ENCODE results near the gene OR8G5. TPM values are rescaled to one million over a fixed set of nuclear protein-coding genes. Genes with fewer than 3 reads are reported as not detected.
A peak's percentile ranks its signal among the peaks of the same experiment; 100 is the strongest.
"Not testable (repeated sequence)": the region's sequence is repeated elsewhere in the genome, so short reads cannot be mapped to it uniquely, and the experiment has no call there.

OR8G5 gene, protein sequence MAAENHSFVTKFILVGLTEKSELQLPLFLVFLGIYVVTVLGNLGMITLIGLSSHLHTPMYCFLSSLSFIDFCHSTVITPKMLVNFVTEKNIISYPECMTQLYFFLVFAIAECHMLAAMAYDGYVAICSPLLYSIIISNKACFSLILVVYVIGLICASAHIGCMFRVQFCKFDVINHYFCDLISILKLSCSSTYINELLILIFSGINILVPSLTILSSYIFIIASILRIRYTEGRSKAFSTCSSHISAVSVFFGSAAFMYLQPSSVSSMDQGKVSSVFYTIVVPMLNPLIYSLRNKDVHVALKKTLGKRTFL
- not detected in 2 replicates for total RNA-seq

DNA sequence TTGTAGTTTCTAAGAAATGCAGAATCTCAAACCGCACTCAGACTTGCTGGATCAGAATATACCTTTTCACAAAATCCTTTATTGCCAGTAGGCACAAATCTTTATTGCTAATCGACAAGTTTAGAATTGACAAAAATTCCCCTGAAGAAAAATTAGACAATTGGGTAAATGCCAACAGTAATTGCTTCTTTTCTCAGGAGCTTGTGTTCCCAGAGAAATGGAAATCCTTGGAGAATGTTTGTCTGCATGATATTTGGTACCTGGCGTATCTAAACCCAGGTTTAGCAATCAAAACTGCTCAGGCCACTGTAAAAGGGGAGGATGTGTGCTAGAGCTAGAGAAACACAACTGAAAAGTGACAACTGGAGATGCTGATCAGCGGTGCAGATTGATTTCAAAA lies at the start of gene OR8G5:
TSS of gene OR8G5 (plus strand) at position 301 of the 400 bp plus-strand sequence. CDS start 8,556 bp downstream, outside the sequence.
- no peak for DNase-seq (ENCODE audit: low read depth)

DNA sequence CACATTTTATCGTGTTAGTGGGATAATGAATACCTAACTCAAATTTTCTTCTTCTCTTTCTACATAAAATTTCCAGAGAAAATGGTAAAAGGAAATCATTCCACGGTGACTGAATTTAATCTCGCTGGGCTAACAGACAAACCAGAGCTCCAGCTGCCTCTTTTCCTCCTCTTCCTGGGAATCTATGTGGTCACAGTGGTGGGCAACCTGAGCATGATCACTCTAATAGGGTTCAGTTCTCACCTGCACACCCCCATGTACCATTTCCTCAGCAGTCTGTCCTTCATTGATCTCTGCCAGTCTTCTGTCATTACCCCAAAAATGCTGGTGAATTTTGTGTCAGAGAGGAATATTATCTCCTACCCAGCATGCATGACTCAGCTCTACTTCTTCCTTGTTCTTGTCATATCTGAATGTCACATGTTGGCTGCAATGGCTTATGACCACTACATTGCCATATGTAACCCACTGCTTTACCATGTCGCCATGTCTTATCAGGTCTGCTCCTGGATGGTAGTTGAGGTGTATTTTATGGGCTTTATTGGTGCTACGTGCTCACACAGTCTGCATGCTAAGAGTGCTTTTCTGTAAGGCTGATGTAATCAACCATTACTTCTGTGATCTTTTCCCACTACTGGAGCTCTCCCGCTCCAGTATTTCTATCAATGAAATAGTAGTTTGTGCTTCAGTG lies 48.9 kb upstream of the OR8G5 start:
- DNase-seq (ENCODE audit: low read depth), result no peak

DNA sequence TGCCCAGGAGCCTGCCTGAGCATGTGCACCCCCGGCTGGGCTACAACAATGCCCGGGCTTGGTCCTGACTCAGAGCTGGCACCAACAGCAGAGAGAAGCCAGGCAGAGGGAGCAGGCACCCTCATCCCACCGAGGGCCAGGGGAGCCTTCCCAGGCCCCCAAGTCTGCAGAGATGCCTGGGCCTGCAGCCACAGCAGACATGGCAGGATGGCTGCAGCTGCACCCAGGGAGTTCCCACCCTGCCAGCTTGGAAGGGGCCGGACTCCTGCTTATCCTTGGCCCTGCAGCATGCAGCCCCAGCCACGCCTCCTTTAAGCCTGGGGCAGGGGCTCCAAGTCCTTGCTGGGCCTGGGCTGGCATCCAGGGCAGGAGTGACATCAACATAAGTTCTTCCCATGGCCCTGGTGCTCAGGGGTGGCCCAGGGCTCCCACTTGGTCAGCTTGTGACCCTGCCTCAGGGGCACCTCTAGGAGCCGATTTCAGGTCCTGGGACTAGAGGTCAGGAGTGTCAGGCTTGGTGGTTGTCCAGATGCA lies 46.3 kb upstream of the OR8G5 start:
- no peak for DNase-seq (ENCODE audit: low read depth)

DNA sequence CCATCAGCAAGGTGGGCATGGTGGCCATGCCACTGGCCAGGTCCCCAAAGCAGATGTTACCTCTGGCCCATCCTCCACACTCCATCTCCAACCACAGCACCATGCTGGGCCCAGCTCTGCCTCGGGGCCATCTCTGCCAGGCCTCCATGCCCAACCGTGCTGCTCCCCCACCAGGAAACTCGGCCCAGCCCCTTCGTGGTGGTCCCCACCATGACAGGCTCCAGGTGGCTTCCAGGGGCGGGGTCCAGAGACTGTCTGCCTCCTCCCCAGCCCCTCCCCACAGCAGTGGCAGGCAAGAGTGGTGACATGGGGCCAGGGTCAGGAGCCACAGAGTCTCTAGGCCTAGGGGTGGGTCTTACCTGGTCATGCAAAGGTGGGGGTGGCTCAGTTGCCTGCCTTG lies 45.8 kb upstream of the OR8G5 start:
- no peak for DNase-seq (ENCODE audit: low read depth)

DNA sequence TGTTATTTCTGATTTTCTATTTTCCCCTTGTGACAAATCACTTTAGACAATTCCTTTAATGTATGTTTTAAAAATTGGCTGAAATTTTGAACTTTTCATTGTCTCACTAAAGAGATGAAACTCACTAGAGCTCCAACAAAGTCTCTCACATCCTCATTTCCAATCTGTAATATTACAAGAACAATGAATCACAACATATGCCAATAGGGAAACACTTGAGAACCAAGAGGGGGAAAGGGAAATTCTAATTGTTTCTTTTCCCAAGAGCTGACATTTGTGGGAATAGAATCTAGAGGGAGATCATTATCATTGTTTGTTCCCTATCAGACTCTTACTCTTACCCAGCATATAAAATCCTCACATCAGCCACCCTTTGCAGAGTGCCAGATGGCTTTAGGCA lies 44.9 kb upstream of the OR8G5 start:
- no peak for DNase-seq (ENCODE audit: low read depth)

DNA sequence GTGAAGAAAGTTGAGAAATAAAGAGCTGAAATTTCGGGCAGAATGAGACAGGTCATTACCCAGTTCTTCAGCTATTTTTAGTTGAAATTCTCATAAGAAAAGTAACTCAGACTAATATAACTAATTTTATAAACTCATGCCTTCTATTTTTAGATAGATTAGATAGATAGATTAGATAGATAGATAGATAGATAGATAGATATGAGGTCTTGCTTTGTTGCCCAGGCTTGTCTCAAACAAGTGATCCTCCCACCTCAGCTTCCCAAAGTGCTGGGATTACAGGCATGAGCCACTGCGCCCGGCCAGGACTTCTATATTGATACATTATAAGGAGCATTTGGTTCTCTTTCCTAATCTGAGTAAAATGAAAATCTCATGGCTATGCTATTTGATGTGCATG lies 42.1 kb upstream of the OR8G5 start:
- DNase-seq (ENCODE audit: low read depth), result no peak

DNA sequence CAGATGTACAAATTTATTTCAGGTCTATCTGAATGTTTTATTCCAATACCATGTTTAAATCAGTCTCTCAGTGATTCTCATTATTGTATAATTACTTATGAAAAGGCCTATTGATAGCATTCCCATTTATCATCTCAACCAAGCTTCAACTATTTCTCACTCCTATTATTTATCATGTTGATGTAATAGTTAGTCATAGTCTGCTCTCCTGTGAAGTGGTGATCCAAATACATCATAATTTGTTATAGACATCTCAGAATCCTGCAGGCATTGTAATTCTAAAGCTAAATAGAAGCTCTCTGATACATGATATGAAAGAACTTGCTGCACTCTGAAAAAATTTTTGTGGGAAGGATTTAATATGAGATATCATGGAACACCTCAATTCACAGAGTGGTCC lies 37.0 kb upstream of the OR8G5 start:
- DNase-seq (ENCODE audit: low read depth), result no peak

DNA sequence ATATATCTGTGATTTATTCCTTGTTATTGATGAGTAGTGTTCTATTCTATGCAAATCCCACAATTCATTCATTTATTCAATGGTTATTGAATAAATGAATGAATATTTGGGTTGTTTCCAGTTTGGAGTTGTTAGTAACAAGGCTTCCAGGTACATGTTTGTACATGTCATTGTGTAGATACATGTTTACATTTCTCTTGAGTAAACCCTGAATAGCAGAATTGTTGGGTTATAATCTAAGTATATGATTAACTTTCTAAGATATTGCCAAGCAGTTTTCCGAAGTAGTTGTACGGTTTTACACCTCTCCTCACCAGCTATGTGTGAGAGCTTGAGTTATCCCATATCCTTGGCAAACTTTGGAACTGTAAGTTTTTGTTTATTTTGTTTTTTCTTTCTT lies 33.8 kb upstream of the OR8G5 start:
- no peak for DNase-seq (ENCODE audit: low read depth)

DNA sequence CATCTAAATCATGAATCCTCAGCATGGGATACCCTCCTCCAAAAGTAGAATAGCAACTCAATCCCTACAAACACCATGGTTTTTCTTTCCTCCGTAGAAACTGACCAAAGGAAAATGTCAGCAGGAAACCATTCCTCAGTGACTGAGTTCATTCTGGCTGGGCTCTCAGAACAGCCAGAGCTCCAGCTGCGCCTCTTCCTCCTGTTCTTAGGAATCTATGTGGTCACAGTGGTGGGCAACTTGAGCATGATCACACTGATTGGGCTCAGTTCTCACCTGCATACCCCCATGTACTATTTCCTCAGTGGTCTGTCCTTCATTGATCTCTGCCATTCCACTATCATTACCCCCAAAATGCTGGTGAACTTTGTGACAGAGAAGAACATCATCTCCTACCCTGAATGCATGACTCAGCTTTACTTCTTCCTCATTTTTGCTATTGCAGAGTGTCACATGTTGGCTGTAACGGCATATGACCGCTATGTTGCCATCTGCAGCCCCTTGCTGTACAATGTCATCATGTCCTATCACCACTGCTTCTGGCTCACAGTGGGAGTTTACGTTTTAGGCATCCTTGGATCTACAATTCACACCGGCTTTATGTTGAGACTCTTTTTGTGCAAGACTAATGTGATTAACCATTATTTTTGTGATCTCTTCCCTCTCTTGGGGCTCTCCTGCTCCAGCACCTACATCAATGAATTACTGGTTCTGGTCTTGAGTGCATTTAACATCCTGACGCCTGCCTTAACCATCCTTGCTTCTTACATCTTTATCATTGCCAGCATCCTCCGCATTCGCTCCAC lies 31.4 kb upstream of the OR8G5 start:
- not testable (repeated sequence) for DNase-seq (ENCODE audit: low read depth)

DNA sequence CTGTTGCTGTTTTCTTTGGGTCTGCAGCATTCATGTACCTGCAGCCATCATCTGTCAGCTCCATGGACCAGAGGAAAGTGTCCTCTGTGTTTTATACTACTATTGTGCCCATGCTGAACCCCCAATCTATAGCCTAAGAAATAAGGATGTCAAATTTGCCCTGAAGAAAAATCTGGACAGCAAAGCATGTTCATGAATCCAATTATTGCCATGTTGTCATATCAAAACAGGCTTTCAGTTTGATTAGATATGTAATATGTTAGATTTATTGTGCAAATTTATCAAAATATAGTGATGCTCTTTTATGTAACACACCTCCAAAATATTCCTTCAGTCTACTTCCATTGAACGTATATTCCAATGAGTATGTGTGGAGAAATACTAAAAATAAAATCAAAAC lies 30.7 kb upstream of the OR8G5 start:
- no peak for DNase-seq (ENCODE audit: low read depth)

DNA sequence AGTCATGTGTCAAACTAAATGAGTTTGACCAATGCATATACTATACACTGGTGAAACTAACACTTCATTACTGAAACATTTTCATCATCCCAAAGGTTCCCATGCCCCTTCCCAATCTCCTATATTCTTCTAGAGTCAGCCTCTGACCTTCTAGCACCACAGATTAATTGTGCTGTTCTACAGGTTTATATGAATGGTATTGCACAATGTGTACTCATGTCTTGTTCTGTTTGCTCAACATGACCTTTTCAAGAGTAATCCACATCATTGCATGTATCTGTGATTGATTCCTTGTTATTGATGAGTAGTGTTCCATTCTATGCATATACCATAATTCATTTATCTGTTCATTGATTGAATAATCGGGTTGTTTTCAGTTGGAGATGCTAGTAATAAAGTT lies 22.8 kb upstream of the OR8G5 start:
- no peak for DNase-seq (ENCODE audit: low read depth)

DNA sequence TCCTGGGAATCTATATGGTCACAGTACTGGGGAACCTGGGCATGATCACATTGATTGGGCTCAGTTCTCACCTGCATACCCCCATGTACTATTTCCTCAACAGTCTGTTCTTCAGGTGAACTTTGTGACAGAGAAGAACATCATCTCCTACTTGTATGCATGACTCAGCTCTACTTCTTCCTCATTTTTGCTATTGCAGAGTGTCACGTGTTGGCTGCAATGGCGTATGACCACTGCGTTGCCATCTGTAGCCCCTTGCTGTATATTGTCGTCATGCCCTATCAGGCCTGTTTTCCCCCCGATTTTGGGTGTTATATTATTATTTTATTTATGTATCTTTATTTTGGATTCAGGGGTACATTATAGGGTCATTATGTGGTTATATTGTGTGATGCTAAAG lies 17.7 kb upstream of the OR8G5 start:
- no peak for DNase-seq (ENCODE audit: low read depth)

DNA sequence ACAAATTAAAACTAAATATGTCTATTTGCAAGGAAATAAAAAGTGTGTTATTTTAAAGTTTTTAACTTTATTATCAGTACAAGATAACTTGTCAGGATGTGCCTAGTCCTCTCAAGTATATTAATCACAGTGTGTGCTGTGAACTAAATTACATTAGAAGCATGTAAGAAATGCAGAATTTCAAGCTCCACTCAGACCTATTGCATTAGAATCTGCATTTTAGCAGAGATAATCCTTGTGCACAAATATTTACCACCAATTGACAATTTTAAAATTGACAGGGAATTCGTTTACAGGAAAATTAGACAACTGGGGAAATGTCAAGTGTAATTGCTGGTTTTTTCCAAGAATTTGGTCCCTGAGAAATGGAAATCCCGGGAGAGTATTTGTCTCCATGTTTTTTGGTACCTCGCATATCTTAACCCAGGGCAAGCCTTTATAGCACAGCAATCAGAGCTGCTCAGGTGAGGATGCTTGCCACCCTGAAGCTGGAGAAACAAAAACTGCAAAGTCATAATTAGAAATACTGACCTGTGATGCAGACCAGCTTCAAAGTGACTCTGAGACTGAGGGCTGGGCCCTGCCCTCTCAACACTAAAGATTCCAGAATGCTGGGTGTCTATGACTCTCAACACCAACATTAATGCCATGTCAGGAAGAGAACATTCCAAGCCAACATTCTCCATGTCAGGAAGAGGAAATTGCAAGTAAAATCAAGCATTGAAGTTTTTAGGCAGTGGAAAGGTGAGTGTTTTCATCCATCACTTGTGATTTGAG lies 15.4 kb upstream of the OR8G5 start, which contains the start of gene OR8G1:
TSS of gene OR8G1 (plus strand) at position 475 of the 777 bp plus-strand sequence. CDS start 8,581 bp downstream, outside the sequence.
- DNase-seq (ENCODE audit: low read depth), result no peak

DNA sequence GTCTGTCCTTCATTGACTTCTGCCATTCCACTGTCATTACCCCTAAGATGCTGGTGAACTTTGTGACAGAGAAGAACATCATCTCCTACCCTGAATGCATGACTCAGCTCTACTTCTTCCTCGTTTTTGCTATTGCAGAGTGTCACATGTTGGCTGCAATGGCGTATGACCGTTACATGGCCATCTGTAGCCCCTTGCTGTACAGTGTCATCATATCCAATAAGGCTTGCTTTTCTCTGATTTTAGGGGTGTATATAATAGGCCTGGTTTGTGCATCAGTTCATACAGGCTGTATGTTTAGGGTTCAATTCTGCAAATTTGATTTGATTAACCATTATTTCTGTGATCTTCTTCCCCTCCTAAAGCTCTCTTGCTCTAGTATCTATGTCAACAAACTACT lies 6.3 kb upstream of the OR8G5 start:
- not testable (repeated sequence) for DNase-seq (ENCODE audit: low read depth)

DNA sequence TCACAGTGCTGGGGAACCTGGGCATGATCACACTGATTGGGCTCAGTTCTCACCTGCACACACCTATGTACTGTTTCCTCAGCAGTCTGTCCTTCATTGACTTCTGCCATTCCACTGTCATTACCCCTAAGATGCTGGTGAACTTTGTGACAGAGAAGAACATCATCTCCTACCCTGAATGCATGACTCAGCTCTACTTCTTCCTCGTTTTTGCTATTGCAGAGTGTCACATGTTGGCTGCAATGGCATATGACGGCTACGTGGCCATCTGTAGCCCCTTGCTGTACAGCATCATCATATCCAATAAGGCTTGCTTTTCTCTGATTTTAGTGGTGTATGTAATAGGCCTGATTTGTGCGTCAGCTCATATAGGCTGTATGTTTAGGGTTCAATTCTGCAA lies 8.9 kb downstream of the OR8G5 start:
- DNase-seq (ENCODE audit: low read depth), result not testable (repeated sequence)

DNA sequence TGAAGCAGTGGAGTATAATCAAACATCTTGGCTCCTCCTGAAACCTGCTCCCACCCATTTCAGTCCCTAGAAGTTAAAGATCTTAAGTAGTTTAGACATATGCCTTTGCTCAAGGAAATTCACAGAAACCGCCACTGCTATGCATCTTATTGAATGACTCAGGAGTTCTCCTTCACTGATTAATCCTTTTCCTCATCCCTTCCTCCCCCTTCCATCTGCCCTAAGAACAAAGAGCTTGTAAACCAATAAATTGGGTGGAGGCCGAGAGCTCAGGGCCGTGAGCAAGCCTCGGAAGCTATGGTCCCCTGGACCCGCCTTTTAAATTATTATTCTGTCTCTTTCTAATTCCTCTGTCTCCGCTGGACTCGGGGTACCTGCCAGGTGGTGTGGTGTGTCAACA lies 14.7 kb downstream of the OR8G5 start:
- DNase-seq (ENCODE audit: low read depth), result peak; percentile 29

DNA sequence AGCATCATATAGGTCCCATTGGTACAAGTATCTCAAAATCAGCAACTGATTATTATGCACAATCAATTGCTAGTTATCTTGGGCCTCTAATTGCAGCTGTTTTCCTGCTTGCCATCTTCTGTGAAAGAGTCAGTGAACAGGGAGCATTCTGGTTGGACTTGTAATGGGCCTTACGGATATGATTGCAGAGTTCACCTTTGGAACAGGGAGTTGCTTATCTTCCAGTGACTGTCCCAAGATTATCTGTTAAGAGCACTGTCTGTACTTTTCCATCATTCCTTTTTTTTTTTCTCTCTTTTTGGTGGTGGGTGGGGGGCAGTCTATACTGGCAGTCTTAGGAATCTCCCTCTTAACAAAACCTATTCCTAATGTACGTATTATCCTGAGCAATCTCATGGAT lies 17.8 kb downstream of the OR8G5 start:
- no peak for DNase-seq (ENCODE audit: low read depth)

DNA sequence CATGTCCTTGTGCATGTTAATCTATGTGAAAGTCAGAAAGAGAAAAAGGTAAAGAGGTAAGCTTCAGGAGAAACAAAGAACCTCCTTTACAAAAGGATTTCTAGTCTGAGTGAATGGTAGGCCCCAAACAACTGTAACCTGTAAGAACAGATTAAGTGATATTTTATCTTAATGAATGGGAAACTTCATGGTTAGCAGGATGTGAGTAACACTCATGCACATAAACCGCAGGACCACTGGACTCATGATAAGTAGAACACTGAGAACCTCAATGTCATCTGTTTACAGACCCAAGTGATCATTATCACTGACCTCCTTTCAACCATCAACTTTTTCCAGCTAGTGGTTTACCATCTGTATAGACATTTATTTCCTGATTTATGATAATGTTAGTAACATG lies 19.9 kb downstream of the OR8G5 start:
- DNase-seq (ENCODE audit: low read depth), result peak; percentile 15

DNA sequence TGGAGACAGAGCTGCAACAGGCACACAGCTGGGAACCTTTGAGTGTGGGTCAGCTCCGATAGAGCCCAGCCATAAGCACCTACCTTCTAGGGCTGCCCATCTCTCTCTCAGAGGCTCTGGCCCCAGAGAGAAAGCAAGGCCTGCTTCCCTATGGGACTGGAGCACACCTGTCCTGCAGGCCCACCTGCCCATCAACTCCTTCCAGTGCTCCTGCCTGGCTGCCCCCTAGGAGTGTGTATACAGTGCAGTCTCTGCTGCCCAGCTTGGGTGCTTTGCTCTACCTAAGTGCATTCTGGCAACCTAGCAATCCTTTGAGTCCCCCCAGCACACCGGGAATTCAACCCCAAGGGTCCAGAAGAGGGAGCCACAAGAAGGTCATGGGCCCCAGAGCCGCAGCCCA lies 21.0 kb downstream of the OR8G5 start:
- DNase-seq (ENCODE audit: low read depth), result no peak

DNA sequence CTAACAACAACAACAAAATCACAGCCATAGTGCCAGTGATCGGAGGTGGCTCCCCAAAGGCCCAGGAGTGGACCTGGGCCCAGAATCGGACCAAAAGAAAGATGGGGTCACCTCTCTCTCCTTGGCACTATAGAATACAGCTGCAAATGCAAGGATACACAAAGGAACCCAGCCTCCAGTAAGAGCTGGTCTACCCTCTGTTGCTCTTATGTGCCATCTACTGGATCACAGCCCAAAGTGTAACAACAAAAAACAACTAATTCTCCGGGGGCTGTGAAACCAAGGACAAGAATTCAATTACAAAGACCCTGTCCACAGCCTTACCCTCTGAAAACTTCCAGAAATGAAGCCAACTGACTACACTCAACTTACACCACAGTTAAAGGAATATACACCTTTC lies 21.6 kb downstream of the OR8G5 start:
- DNase-seq (ENCODE audit: low read depth), result no peak

DNA sequence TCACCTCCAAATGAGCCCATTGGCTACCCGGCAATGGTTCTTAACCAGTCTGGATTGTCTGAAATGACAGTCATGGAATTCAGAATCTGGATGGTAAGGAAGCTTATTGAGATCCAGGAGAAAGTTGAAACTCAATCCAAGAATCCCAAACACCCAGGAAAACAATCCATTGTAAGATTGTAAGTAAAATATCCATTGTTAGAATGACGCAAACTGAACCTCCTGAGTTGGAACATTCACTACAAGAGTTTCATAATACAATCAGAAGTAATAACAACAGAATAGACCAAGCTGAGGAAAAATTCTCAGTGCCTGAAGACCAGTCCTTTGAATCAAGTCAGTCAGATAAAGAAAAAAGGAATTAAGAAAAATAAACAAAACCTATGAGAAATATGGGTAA lies 22.1 kb downstream of the OR8G5 start:
- DNase-seq (ENCODE audit: low read depth), result no peak
